HG02759 (cell line): ENCODE data around the gene NR3C1.
A peak's percentile ranks its signal among the peaks of the same experiment; 100 is the strongest.

Experiments
- ATAC-seq: cut with Tn5 transposase; IDR thresholded peaks from one replicate; pipeline ENCODE4 v1.9.1; 2021; ENCODE audit warnings: mild to moderate bottlenecking, moderate library complexity; ENCODE audit not compliant: unreplicated experiment

NR3C1 gene

DNA sequence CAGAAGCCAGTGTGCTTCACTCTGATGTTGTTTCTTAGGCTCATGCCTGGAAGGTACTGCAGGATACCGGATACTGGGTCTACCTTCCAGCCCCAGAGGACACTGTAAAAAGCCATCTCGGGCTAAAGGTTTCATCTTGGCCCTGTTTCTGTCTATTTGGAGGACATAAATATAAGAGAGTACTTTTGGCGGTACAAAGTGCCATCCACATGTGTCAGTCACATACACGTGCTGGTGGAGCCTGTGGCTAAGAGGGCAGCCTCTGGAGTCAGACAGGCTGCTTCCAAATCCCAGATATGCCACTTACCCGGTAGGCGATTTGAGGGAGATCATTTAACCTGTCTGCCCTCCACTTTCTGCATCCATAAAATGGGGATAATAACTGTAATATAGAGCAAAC is 160.4 kb downstream of the NR3C1 start:
- ATAC-seq, result no peak

DNA sequence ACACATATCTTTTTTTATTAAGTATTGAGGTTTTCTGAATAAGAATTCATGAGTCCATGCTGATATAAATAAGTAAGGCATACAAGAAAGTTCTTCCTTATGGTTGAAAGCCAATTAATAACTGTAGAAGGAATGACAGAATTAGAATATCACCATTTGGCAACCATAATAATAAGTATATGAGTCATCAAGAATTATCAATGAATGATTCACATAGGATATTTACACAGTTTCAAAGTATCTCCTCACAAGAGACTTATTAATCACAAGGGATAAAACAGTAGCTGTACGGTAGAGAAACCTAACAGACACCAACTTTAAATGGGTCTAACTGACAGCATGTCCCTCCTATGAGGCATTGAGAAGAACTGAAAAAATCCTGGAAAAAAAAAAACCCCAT is 161.6 kb downstream of the NR3C1 start:
- no peak for ATAC-seq

DNA sequence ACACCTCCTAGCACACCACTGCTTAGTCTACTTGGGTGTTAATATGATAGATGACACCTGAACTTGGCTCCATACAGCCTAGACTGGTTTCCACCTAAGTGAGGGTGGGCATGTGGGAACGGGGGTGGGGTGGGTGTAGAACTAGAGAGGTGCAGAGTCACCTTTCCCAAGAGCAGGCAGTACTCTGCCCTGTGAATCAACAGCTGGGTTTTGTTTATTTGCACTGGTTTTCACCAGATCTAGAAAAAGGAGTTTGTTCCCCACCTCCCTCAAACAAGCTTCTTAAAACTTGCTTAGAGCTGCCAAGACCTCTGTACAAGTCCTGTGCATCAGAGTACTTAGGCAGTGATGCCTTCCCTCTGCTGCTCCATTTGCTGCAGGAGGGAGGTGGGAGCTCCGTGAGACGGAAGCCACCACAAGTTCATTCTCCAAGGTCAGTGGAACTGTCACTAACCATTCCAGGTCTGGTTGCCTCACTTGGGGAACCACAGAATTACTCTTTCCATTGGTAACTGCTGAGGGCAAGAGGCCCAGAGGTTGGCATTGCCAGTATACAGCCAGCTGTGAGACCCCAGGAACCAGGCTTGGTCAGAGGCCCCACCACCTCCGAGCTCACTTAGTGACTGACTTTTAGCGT is 163.5 kb downstream of the NR3C1 start:
- no peak for ATAC-seq

DNA sequence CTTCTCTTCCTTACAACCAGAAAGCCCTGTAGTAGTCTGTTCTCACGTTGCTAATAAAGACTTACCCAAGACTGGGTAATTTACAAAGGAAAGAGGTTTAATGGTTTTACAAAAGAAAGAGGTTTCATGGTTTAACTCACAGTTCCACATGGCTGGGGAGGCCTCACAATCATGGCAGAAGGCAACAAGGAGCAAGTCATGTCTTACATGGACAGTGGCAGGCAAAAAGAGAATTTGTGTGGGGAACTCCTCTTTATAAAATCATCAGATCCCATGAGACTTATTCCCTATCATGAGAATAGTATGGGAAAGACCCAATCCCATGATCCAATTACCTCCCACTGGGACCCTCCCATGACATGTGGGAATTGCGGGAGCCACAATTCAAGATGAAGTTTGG is 164.9 kb downstream of the NR3C1 start:
- no peak for ATAC-seq

DNA sequence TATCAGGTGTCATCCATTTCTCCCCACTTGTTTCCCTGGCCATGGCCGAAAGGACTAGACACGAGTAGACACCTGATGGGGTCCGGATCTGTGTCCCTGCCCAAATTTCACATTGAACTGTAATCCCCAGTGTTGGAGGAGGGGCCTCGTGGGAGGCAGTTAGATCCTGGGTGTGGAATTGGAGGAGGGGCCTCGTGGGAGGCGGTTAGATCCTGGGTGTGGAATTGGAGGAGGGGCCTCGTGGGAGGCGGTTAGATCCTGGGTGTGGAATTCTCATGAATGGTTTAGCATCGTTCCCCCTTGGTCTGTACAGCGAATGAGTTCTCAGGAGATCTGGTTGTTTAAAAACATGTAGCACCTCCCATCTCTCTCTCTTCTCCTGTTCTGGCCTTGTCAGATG is 165.8 kb downstream of the NR3C1 start:
- no peak for ATAC-seq

DNA sequence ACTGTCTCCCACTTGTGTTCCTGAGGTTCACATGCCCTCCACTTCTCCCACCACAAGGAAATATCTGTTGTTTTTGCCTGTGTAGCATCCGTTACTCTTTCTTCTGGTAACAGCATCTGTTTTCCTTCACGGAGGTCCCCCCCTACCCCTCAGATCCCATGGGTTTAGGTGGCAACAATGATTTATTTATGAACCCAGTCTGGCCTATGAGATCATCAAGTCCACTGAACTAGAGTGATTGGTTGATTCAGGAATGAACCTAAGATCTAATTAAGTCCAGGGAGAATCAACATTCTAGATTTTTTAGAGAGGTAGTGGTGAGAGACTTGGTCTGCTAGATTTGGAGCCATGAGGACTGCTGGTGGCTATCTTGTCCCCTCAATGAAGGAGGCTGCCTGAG is 166.8 kb downstream of the NR3C1 start:
- no peak for ATAC-seq

DNA sequence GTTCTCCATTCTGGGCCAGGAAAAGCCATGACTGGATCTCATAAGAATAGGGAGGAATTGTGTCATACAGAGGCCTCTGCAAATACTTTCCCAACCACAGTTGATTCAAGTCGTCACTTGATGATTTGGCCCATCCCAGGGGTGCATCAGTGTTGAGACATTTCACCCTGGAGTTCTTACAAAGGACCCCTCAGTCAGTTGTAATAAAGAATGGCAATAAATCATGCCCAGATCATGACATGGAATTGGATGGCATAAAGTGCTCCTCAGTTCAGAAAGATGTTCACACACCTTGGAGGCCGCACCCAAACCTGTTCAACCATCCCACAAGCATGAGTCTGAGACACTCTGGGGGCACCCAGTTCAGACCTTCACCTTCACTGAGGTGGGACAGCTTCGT is 168.1 kb downstream of the NR3C1 start:
- ATAC-seq, result no peak

DNA sequence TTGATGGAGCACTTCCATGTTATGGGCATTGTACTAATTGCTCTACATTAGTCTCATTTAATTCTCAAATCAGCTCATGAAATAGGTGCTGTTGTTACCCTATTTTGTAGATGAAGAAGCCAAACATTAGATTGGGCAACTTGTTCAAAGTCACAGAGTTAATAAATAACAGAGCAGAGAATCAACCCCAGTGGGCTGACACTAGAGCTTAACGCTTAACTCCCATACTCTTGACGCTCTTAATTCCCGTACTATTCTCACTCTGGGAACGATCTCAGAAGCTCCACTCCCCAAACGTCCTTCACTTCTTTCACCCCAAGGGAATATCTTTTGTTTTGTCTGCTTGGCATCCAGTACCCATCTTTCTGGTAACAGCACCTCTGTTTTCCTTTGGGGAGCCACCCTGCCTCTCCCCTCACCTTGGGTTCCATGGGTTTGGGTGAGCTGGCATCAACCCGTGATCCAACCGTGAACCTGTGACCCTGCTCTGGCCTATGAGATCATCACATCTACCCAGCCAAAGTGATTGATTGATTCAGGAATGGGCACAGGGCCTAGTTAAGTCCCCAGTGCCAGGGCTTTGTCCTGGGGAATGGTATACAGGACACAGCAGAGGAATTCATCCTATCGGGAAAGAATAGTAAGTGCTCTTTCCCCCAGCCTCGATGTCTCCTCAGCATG is 169.2 kb downstream of the NR3C1 start:
- ATAC-seq, result no peak

DNA sequence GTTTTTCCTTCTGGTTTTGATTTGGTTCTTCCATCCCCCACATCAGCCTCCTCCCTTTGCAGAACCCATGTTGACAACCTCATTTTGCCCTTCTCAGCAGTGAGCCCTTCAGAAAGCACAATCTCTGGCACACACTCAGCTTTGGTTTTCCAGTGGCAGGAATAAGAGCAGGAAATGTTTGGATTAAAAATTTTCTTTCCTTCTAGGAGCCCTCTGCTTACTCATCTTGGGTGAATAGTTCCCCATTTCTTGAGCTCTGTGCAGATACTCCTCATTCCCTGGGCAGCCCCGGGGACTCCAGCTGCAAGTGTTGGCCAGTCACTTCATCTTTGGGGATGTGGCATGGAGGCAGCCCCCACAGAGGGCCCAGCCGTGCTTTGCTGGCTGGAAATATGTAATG is 170.5 kb downstream of the NR3C1 start:
- no peak for ATAC-seq

DNA sequence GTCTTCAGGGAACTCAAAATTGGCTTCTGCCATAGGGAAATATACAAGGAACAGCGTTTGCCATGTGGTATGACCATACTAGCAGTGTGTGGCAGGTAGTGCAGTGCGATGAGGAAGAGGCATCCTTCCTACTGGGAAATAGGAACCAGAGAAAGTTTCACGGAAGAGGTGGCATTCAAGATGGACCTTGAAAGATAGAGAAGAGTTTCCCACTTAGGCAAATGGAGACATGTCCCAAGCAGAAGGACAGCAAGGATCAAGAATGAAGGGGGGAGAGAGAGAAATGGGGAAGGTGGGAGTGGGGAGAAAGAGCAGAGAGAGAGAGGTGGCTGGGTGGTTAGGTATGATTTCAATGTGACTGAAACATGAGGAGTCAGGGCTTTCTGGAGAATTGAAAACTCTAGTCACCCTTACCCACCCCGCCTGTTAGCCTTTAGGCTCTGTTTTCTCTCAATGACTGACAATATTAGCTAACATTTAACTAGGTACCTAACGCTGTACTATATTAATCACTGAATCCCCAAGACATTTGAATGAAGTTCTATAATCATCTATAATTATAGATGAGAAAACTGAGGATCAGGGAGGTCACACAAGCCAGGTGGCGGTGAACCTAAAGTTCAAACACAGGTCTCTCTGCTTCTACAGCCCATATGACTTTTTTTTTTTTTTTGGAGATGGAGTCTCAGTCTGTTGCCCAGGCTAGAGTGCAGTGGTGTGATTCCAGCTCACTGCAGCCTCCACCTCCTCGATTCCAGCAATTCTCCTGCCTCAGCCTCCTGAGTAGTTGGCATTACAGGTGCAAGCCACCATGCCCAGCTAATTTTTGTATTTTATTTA is 171.3 kb downstream of the NR3C1 start:
- ATAC-seq, result peak; percentile 39

DNA sequence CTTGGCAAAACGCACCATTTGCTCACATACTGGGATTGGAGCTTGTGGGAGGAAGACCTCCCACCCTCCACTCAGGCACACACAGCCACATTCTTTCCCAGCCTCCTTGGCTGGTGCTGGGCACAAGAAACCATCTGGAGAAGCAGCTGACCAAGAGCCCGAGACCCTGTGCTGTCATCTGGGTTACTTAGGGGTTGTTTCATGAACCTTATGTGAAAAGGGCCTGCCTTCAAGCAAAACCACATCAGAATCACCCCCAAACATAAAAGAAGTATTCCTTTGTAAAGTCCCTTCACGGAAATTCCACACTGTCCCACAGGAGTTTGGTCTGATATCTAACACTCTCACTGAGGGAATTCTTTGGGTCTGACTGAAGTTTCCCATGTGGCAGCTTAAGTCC is 172.1 kb downstream of the NR3C1 start:
- ATAC-seq, result no peak

DNA sequence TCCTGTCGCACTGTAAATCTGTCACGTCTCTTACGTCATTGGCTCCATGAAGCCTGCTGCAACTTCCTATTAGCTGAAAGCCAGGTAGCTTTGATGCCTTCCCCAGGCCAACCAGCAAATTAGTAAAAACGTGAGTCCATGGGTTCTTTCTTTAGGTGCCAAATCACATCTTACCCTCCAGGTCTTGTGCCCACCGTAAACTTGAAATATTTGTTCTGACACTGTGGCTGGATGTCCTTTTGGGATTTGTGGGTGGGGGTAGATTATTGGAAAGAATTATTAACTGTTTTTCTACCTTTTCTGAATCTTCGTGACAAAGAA is 172.8 kb downstream of the NR3C1 start:
- ATAC-seq, result no peak

DNA sequence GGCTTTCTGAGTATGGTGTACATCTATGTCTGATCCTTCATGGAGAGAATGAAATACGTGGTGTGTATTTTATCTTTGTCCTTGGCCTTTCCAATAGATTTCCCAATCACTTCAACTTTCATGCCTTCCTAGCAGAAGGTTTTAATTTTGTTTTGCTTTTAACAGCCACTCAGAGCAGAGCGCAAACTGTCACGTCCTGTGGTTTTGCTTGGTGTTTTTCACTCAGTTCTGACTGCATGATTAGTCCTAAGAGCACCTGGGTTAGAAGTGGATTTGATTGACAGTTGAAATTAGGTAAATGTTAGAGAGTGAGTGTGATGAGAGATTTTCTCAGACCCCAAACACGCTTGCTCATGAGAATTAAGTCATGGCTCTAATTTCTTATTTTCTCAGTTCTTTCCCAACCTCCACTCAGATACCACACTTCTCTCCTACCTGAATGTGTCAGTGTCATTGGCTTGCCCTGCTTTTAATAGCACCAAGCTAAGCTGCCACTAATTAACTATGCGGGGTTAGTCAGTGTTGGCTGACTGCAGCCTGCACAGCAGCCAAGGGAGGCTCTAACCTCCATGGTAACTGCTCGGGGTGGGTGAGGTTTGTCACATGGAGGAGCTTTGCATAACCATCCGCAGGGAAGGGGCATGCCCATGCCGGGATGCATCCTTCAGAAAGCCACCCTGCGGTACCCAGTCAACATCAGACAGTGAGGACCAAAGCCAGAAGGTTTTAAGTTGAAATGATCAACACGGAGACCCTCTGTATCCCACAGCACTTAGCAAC is 173.4 kb downstream of the NR3C1 start:
- ATAC-seq, result peak; percentile 85

DNA sequence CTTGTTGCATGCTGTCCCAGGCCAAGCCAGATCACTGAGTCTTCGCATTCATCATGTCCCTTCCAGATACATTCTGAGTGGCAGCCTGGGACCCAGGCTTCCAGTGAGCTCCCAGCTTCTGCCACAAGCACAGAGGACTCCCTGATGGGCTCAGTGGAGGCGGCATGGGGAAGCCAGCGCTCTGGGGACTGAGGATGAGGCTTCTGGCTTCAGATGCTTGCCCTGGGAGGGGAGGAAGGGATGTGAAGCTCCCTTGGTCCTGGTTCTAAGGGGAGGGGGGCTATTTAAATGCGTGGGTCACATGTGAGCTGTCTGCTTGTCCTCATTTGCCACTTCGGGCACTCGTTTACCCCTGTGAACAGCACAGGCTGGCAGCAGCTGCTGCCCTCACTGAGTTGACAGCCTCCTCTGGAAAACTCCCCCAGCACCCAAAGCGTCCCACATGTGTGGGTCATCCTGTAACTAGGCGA is 174.0 kb downstream of the NR3C1 start:
- peak; percentile 41 for ATAC-seq

DNA sequence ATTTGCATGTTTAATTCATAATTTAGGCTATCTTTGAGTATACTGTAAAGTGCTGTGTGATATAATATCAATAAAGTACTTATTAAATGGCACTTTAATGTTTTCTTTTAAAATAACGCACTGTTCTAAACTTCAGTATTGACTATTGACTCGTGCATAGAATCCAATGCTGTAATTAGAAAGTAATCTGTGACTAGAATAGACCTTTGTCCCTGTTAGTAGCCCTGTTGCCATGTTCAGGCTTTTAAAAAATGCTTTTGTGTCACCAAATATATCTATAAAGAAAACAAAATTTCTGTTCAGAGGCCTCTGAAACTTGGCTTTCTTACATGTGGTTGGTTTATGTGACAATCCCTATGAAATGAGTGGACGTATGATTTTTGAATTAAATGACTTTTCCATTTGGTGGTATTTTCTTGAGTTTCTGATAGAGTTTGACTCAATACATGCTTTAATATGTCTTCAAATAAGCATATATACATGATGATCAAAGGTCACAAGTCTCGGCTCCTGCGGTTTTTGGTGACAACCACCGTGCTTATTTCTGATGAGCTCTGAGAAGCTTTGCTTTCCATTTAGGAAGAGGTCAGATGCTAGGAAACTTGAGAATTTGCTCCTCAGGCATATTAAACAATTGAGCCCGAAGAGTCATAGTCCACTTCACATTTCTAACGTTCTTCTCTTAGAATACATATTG is 174.7 kb downstream of the NR3C1 start:
- no peak for ATAC-seq
